Vagina (tissue), 2 donors: Measurements from ENCODE around the gene VAMP7. TPM values are rescaled to one million over a fixed set of nuclear protein-coding genes. Genes with fewer than 3 reads are reported as not detected.

Experiments used
- DNase-seq, 2 donors: peaks; one replicate each; pipeline ENCODE4 v3.0.0-alpha.2; 2017; ENCODE audit errors: extremely low spot score in 2 of 2
- H3K27ac ChIP-seq: fragments of 200-600 bp; sonication (generic); one replicate; pipeline ENCODE4 v1.5.1; 2019
- H3K27me3 ChIP-seq: fragments of 200-600 bp; sonication (generic); one replicate; pipeline ENCODE4 v1.5.1; 2019
- H3K36me3 ChIP-seq, 2 donors: fragments of 200-600 bp; sonication (generic); one replicate each; pipeline ENCODE4 v1.5.1; 2017 to 2019
- H3K4me1 ChIP-seq: fragments of 200-600 bp; sonication (generic); one replicate; pipeline ENCODE4 v1.5.1; 2019
- H3K4me3 ChIP-seq, 2 donors: fragments of 200-600 bp; sonication (generic); 1 replicate in 1 of 2; 2 replicates in 1 of 2; pipeline ENCODE4 v1.5.1; 2016 to 2019
- H3K9me3 ChIP-seq: fragments of 200-600 bp; sonication (generic); one replicate; pipeline ENCODE4 v1.5.1; 2019
- CTCF ChIP-seq, 3 experiments: fragments of 450-650 bp in 2 of 3; fragments of 200-600 bp in 1 of 3; sonication (generic) in 1 of 3; IDR thresholded peaks; one replicate each; pipeline ENCODE4 v1.5.1; 2017 to 2019; ENCODE audit warnings: antibody characterized with exemption in 3 of 3, mild to moderate bottlenecking in 2 of 3, moderate library complexity in 2 of 3
- POLR2A ChIP-seq, 2 donors: fragments of 450-650 bp; IDR thresholded peaks; one replicate each; pipeline ENCODE4 v1.6.1; 2017; ENCODE audit warnings: antibody characterized with exemption in 2 of 2, mild to moderate bottlenecking in 2 of 2, moderate library complexity in 2 of 2
- POLR2AphosphoS5 ChIP-seq, 2 donors: sonication (generic); formaldehyde crosslinking; IDR thresholded peaks; one replicate each; pipeline ENCODE4 v1.9.0; 2017; ENCODE audit warnings: antibody characterized with exemption in 2 of 2, mild to moderate bottlenecking in 2 of 2, low read depth in 1 of 2; ENCODE audit not compliant: insufficient read depth in 1 of 2
- intact Hi-C: fragments of 100-400 bp; cut with DNase I; formaldehyde crosslinking; loops from one replicate; pipeline ENCODE4 v1.15.1; 2023
- small RNA-seq: library from RNA; depleted of rRNA; stranded (forward); fragments of <200 nt; gene quantifications from one replicate; pipeline ENCODE3, GENCODE V24; 2016
- total RNA-seq: library from RNA; depleted of rRNA; stranded (reverse); fragments of >200 nt; gene quantifications from one replicate; pipeline ENCODE4 v1.2.3, GENCODE V29; 2016

The VAMP7 gene
- total RNA-seq, 1 donor from 2014 or later = 22.3 TPM

- TF ChIP-seq POLR2AphosphoS5 (IDR thresholded peaks at IDR 0.05; ENCODE audit: insufficient read depth in 1 of 2, low read depth in 1 of 2) (no peak), CTCF (IDR thresholded peaks at IDR 0.05) (no peak), POLR2A (IDR thresholded peaks at IDR 0.05) (no peak)
Measured at GRCh38 chrX:155988859-155989258, 107.7 kb downstream of the VAMP7 start.

More at GRCh38 chrX:155988859-155989258, 107.7 kb downstream of the VAMP7 start:
- Histone ChIP-seq H3K27me3 (no peaks in the 10 kb centered on the region), H3K27ac (no peak overlapping the region), H3K4me1 (no peaks in the 10 kb centered on the region), H3K9me3 (no peaks in the 10 kb centered on the region), H3K36me3 (no peaks in the 10 kb centered on the region), H3K4me3 (no peak overlapping the region)
- intact Hi-C loops = no loop called here
- no peak for DNase-seq

Small RNA genes within 50 kb of the gene (small RNA-seq; reads per million reads assigned to genes)
- gene DPH3P2 = not detected

Other genes with a start within 250 kb of the VAMP7 start
- not detected for gene IL9R, start 116.4 kb downstream of the VAMP7 start, total RNA-seq